ENCODE results near the gene ZNF280A.

Gene ZNF280A

GRCh38 chr22:22467112-22467511 is 53.0 kb downstream of the ZNF280A start:
- no peak for DNase-seq (ENCODE audit: low spot score)

GRCh38 chr22:22465782-22466181 is 54.3 kb downstream of the ZNF280A start:
- DNase-seq (ENCODE audit: low spot score): no peak

GRCh38 chr22:22465094-22465602 is 54.9 kb downstream of the ZNF280A start:
- DNase-seq (ENCODE audit: low spot score): no peak

- DNase-seq (ENCODE audit: low spot score): no peak
Measured at GRCh38 chr22:22464541-22465054, 55.5 kb downstream of the ZNF280A start.

GRCh38 chr22:22463855-22464540 is 56.1 kb downstream of the ZNF280A start:
- DNase-seq (ENCODE audit: low spot score): peak; percentile 63

Data from AG08395 (cell line).